WTC11 (cell line): ENCODE results near the gene RARB. TPM values are rescaled to one million over a fixed set of nuclear protein-coding genes. Genes with fewer than 3 reads are reported as not detected.
A peak's percentile ranks its signal among the peaks of the same experiment; 100 is the strongest.

Experiments
- ATAC-seq: fragments of 200-7000 bp; cut with Tn5 transposase; 2 replicates; pipeline ENCODE4 v1.10.0; 2021; ENCODE audit warnings: mild to moderate bottlenecking, moderate library complexity
- CTCF ChIA-PET: fragments of 300-600 bp; sonication (Branson Sonifier 250); formaldehyde crosslinking; loops from one replicate; lab custom pipeline; 2021; ENCODE audit warnings: antibody characterized with exemption; lab: Charles Lee
- POLR2A ChIA-PET: fragments of 350-600 bp; sonication (Branson Sonifier 250); formaldehyde crosslinking; loops from one replicate; lab custom pipeline; 2021; ENCODE audit warnings: antibody characterized with exemption; lab: Charles Lee
- DNase-seq: peaks from one replicate; pipeline ENCODE4 v3.0.0; 2021; ENCODE audit warnings: low spot score
- H3K27ac Mint-ChIP-seq: 2 replicates; pipeline ENCODE4 v1.8.0; 2021; ENCODE audit warnings: mixed read lengths
- H3K27me3 Mint-ChIP-seq: 2 replicates; pipeline ENCODE4 v1.8.0; 2021; ENCODE audit warnings: low read depth, mild to moderate bottlenecking, moderate library complexity, mixed read lengths
- H3K36me3 Mint-ChIP-seq: 2 replicates; pipeline ENCODE4 v1.8.0; 2021; ENCODE audit warnings: mixed read lengths
- H3K4me1 Mint-ChIP-seq: 2 replicates; pipeline ENCODE4 v1.8.0; 2022; ENCODE audit warnings: mixed read lengths
- H3K4me3 Mint-ChIP-seq: 2 replicates; pipeline ENCODE4 v1.8.0; 2021; ENCODE audit warnings: mild to moderate bottlenecking, moderate library complexity, mixed read lengths
- H3K9me3 Mint-ChIP-seq: 2 replicates; pipeline ENCODE4 v1.8.0; 2021; ENCODE audit warnings: mixed read lengths
- ARID4B ChIP-seq: sonication (generic); formaldehyde crosslinking; IDR thresholded peaks from 2 replicates; pipeline ENCODE4 v1.8.0; 2023; ENCODE audit warnings: missing genetic modification reagents, mild to moderate bottlenecking, borderline replicate concordance
- ATF6 ChIP-seq: sonication (generic); formaldehyde crosslinking; IDR thresholded peaks from 2 replicates; pipeline ENCODE4 v1.8.1; 2023; ENCODE audit warnings: mild to moderate bottlenecking, missing genetic modification reagents
- E2F4 ChIP-seq: sonication (generic); formaldehyde crosslinking; IDR thresholded peaks from 2 replicates; pipeline ENCODE4 v1.8.1; 2022; ENCODE audit warnings: low read depth, mild to moderate bottlenecking, moderate library complexity, missing genetic modification reagents, borderline replicate concordance
- EMX1 ChIP-seq: fragments of 250-450 bp; sonication (Bioruptor Pico); IDR thresholded peaks from 2 replicates; pipeline ENCODE4 v1.8.0; 2021; ENCODE audit warnings: mild to moderate bottlenecking
- ERG ChIP-seq: fragments of 250-450 bp; sonication (Bioruptor Pico); IDR thresholded peaks from 2 replicates; pipeline ENCODE4 v1.8.0; 2021; ENCODE audit warnings: mild to moderate bottlenecking
- ESRRA ChIP-seq: sonication (generic); formaldehyde crosslinking; IDR thresholded peaks from 2 replicates; pipeline ENCODE4 v1.8.1; 2022; ENCODE audit warnings: mild to moderate bottlenecking, missing genetic modification reagents, borderline replicate concordance
- ETV6 ChIP-seq: sonication (generic); formaldehyde crosslinking; IDR thresholded peaks from 2 replicates; pipeline ENCODE4 v1.8.1; 2022; ENCODE audit warnings: mild to moderate bottlenecking, missing genetic modification reagents
- FOXP1 ChIP-seq: sonication (generic); formaldehyde crosslinking; IDR thresholded peaks from 2 replicates; pipeline ENCODE4 v1.8.0; 2022; ENCODE audit warnings: missing genetic modification reagents, mild to moderate bottlenecking, moderate library complexity, borderline replicate concordance
- GRHL2 ChIP-seq: fragments of 250-450 bp; sonication (Bioruptor Pico); IDR thresholded peaks from 2 replicates; pipeline ENCODE4 v1.8.0; 2022; ENCODE audit warnings: mild to moderate bottlenecking, moderate library complexity; ENCODE audit not compliant: insufficient replicate concordance, severe bottlenecking
- HMGA2 ChIP-seq: fragments of 250-450 bp; sonication (Bioruptor Pico); IDR thresholded peaks from 2 replicates; pipeline ENCODE4 v1.4.0; 2021; ENCODE audit warnings: mild to moderate bottlenecking, moderate library complexity
- IRF2 ChIP-seq: sonication (generic); formaldehyde crosslinking; IDR thresholded peaks from 2 replicates; pipeline ENCODE4 v1.8.0; 2022; ENCODE audit warnings: low read depth, missing genetic modification reagents, borderline replicate concordance
- JAZF1 ChIP-seq: fragments of 250-450 bp; sonication (Bioruptor Pico); IDR thresholded peaks from 2 replicates; pipeline ENCODE4 v1.9.0; 2021; ENCODE audit warnings: moderate library complexity, mild to moderate bottlenecking, inconsistent platforms
- NFATC4 ChIP-seq: fragments of 250-450 bp; sonication (Bioruptor Pico); IDR thresholded peaks from 2 replicates; pipeline ENCODE4 v1.9.0; 2021; ENCODE audit warnings: mild to moderate bottlenecking
- SP1 ChIP-seq: sonication (generic); formaldehyde crosslinking; conservative IDR thresholded peaks from 2 replicates; pipeline ENCODE4 v1.8.1; 2022; ENCODE audit warnings: missing genetic modification reagents
- ZNF219 ChIP-seq: sonication (generic); formaldehyde crosslinking; IDR thresholded peaks from 2 replicates; pipeline ENCODE4 v1.8.0; 2023; ENCODE audit warnings: missing genetic modification reagents, mild to moderate bottlenecking, borderline replicate concordance
- ZNF232 ChIP-seq: sonication (generic); formaldehyde crosslinking; IDR thresholded peaks from 2 replicates; pipeline ENCODE4 v1.8.0; 2022; ENCODE audit warnings: mild to moderate bottlenecking, missing genetic modification reagents
- ZNF281 ChIP-seq: sonication (generic); formaldehyde crosslinking; IDR thresholded peaks from 2 replicates; pipeline ENCODE4 v1.8.0; 2023; ENCODE audit warnings: mild to moderate bottlenecking, missing genetic modification reagents
- total RNA-seq: library from RNA; stranded (reverse); gene quantifications from 3 replicates; pipeline ENCODE4 v1.2.3, GENCODE V29; 2021
- TF ChIP-seq, protein P1 (sequence below): sonication (generic); formaldehyde crosslinking; IDR thresholded peaks from 2 replicates; pipeline ENCODE4 v1.8.1; 2022; ENCODE audit warnings: low read depth, missing genetic modification reagents, borderline replicate concordance
- TF ChIP-seq, protein P2 (sequence below): sonication (generic); formaldehyde crosslinking; IDR thresholded peaks from 2 replicates; pipeline ENCODE4 v1.8.1; 2022; ENCODE audit warnings: missing genetic modification reagents, borderline replicate concordance

The RARB gene
- total RNA-seq, 1 experiment from 2014 or later, result not detected

- H3K9me3 Mint-ChIP-seq, result peaks cover 29% of the 10 kb centered on the region
- ChIA-PET CTCF (interaction anchor here (1.2 kb wide), 1 partner anchor 147 kb away, joined by 3 read pairs; no protein-coding TSS in a partner anchor), POLR2A (no interaction called here)
- TF ChIP-seq NFATC4 (CRISPR knock-in tag) (no peak), HMGA2 (CRISPR knock-in tag) (no peak), ARID4B (CRISPR knock-in tag) (no peak), JAZF1 (CRISPR knock-in tag) (no peak), ZNF219 (CRISPR knock-in tag) (no peak), ATF6 (CRISPR knock-in tag) (no peak), IRF2 (no peak), ESRRA (CRISPR knock-in tag) (no peak), ETV6 (CRISPR knock-in tag) (no peak)
- ATAC-seq (no peak), DNase-seq (no peak)
- peaks cover 16% of the 10 kb centered on the region for H3K36me3 Mint-ChIP-seq
- H3K4me1 Mint-ChIP-seq, result peaks cover 43% of the 10 kb centered on the region
- H3K27me3 Mint-ChIP-seq, result no peaks in the 10 kb centered on the region
- H3K27ac Mint-ChIP-seq, result peak overlapping the region; percentile 93
- no peak overlapping the region; the same call in 1 of the 2 replicates for H3K4me3 Mint-ChIP-seq
Measured at GRCh38 chr3:25419251-25419650, 8.8 kb upstream of the RARB start.

DNA sequence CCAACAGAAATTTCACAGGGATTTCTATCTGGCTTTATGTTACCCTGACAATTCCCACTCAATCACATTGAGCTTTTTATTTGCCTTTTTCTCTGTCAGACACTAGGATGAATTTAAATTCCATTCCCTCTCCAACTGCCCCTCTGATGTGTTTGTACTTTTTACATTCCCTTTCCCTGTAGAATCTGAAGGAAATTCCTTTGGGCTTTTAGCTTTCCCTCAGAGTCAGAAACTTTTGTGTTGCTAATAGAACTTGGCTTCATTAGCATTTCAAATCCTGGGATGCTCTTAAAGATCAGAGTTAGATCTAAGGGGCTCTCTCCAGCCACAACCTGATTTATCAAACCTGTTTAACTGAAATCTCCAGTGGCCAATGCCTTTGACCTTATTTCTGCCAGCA lies 7.9 kb upstream of the RARB start:
- H3K36me3 Mint-ChIP-seq, result peaks cover 16% of the 10 kb centered on the region
- TF ChIP-seq EMX1 (CRISPR knock-in tag), result no peak
- TF ChIP-seq NFATC4 (CRISPR knock-in tag), result no peak
- TF ChIP-seq ZNF281 (CRISPR knock-in tag), result no peak
- no peak for TF ChIP-seq SP1 (CRISPR knock-in tag)
- no peak for TF ChIP-seq ERG (CRISPR knock-in tag)
- no peak for TF ChIP-seq E2F4 (CRISPR knock-in tag)
- TF ChIP-seq, protein P1, sequence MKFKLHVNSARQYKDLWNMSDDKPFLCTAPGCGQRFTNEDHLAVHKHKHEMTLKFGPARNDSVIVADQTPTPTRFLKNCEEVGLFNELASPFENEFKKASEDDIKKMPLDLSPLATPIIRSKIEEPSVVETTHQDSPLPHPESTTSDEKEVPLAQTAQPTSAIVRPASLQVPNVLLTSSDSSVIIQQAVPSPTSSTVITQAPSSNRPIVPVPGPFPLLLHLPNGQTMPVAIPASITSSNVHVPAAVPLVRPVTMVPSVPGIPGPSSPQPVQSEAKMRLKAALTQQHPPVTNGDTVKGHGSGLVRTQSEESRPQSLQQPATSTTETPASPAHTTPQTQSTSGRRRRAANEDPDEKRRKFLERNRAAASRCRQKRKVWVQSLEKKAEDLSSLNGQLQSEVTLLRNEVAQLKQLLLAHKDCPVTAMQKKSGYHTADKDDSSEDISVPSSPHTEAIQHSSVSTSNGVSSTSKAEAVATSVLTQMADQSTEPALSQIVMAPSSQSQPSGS (CRISPR knock-in tag), result no peak
- TF ChIP-seq, protein P2, sequence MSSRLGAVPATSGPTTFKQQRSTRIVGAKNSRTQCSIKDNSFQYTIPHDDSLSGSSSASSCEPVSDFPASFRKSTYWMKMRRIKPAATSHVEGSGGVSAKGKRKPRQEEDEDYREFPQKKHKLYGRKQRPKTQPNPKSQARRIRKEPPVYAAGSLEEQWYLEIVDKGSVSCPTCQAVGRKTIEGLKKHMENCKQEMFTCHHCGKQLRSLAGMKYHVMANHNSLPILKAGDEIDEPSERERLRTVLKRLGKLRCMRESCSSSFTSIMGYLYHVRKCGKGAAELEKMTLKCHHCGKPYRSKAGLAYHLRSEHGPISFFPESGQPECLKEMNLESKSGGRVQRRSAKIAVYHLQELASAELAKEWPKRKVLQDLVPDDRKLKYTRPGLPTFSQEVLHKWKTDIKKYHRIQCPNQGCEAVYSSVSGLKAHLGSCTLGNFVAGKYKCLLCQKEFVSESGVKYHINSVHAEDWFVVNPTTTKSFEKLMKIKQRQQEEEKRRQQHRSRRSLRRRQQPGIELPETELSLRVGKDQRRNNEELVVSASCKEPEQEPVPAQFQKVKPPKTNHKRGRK (CRISPR knock-in tag), result no peak
- no peak for TF ChIP-seq FOXP1
- no peak for TF ChIP-seq GRHL2 (CRISPR knock-in tag)
- no peak for TF ChIP-seq ZNF232 (CRISPR knock-in tag)
- no peak for DNase-seq
- H3K4me3 Mint-ChIP-seq, result peak overlapping the region; percentile 10
- peak overlapping the region; percentile 93 for H3K27ac Mint-ChIP-seq
- ChIA-PET POLR2A (no interaction called here), CTCF (interaction anchor here (0.6 to 1.2 kb wide), 3 partner anchors 11 to 387 kb away, joined by 3 read pairs; no protein-coding TSS in a partner anchor)
- peaks cover 27% of the 10 kb centered on the region for H3K9me3 Mint-ChIP-seq
- peaks cover 52% of the 10 kb centered on the region for H3K4me1 Mint-ChIP-seq
- peak; percentile 89 for ATAC-seq
- no peaks in the 10 kb centered on the region for H3K27me3 Mint-ChIP-seq
